HepG2 (cell line): ENCODE data around the gene ZG16. TPM values are rescaled to one million over a fixed set of nuclear protein-coding genes. Genes with fewer than 3 reads are reported as not detected.
A peak's percentile ranks its signal among the peaks of the same experiment; 100 is the strongest.

Experiments
- HCFC1 ChIP-seq: fragments of 150-350 bp; IDR thresholded peaks from 2 replicates; pipeline ENCODE4 v1.6.1; 2014; ENCODE audit warnings: low read depth, low read length
- HNRNPL ChIP-seq: fragments of 200-400 bp; formaldehyde crosslinking; IDR thresholded peaks from 2 replicates; pipeline ENCODE4 v1.6.1; 2017; ENCODE audit warnings: mild to moderate bottlenecking, low read depth, low read length
- IRX3 ChIP-seq: sonication (generic); formaldehyde crosslinking; IDR thresholded peaks from 2 replicates; pipeline ENCODE4 v1.8.1; 2023; ENCODE audit warnings: mild to moderate bottlenecking, low read depth, missing genetic modification reagents, borderline replicate concordance
- LRRFIP1 ChIP-seq: sonication (generic); formaldehyde crosslinking; conservative IDR thresholded peaks from 2 replicates; pipeline ENCODE4 v1.4.0; 2020; ENCODE audit warnings: missing genetic modification reagents
- MIXL1 ChIP-seq: IDR thresholded peaks from 2 replicates; pipeline ENCODE4 v1.6.1; 2016
- MLX ChIP-seq: IDR thresholded peaks from 2 replicates; pipeline ENCODE4 v1.6.1; 2016
- NCOA1 ChIP-seq: sonication (generic); formaldehyde crosslinking; IDR thresholded peaks from 2 replicates; pipeline ENCODE4 v1.9.0; 2021; ENCODE audit warnings: missing genetic modification reagents
- PHF20 ChIP-seq: sonication (generic); formaldehyde crosslinking; IDR thresholded peaks from 2 replicates; pipeline ENCODE4 v1.5.0; 2020; ENCODE audit warnings: mild to moderate bottlenecking, missing genetic modification reagents
- SIN3B ChIP-seq: fragments of 150-350 bp; IDR thresholded peaks from 2 replicates; pipeline ENCODE4 v1.6.1; 2014; ENCODE audit warnings: low read length
- TRIM24 ChIP-seq: sonication (generic); formaldehyde crosslinking; IDR thresholded peaks from 2 replicates; pipeline ENCODE4 v1.8.0; 2022; ENCODE audit warnings: mild to moderate bottlenecking, missing genetic modification reagents
- ZBTB1 ChIP-seq: sonication (generic); formaldehyde crosslinking; IDR thresholded peaks from 2 replicates; pipeline ENCODE4 v1.4.0; 2020; ENCODE audit warnings: missing genetic modification reagents, borderline replicate concordance
- ZBTB3 ChIP-seq: sonication (generic); formaldehyde crosslinking; IDR thresholded peaks from 2 replicates; pipeline ENCODE4 v1.4.0; 2020; ENCODE audit warnings: low read depth, mild to moderate bottlenecking, moderate library complexity, missing genetic modification reagents, borderline replicate concordance
- ZBTB46 ChIP-seq: sonication (generic); formaldehyde crosslinking; IDR thresholded peaks from 2 replicates; pipeline ENCODE4 v1.4.0; 2020; ENCODE audit warnings: mild to moderate bottlenecking, missing genetic modification reagents, borderline replicate concordance
- ZNF383 ChIP-seq: sonication (generic); formaldehyde crosslinking; IDR thresholded peaks from 2 replicates; pipeline ENCODE4 v1.4.0; 2020; ENCODE audit warnings: missing genetic modification reagents, mild to moderate bottlenecking, borderline replicate concordance
- ZNF530 ChIP-seq: sonication (generic); formaldehyde crosslinking; IDR thresholded peaks from 2 replicates; pipeline ENCODE4 v1.5.0; 2020; ENCODE audit warnings: low read depth, mild to moderate bottlenecking, missing genetic modification reagents
- ZNF646 ChIP-seq: sonication (generic); formaldehyde crosslinking; IDR thresholded peaks from 2 replicates; pipeline ENCODE4 v1.9.0; 2021; ENCODE audit warnings: mild to moderate bottlenecking, missing genetic modification reagents
- ZNF652 ChIP-seq: IDR thresholded peaks from 2 replicates; pipeline ENCODE4 v1.6.1; 2016; ENCODE audit warnings: low read depth, borderline replicate concordance
- ZNF841 ChIP-seq: sonication (generic); formaldehyde crosslinking; IDR thresholded peaks from 2 replicates; pipeline ENCODE4 v1.8.1; 2023; ENCODE audit warnings: missing genetic modification reagents, borderline replicate concordance
- polyA plus RNA-seq, 8 experiments: library from polyadenylated mRNA; depleted of rRNA in 3 of 8; stranded (reverse) in 7 of 8; unstranded in 1 of 8; fragments of >200 nt; fragmentation: Illumina TruSeq in 4 of 8; extraction: Trizol in 4 of 8; gene quantifications; 2 replicates each; pipeline versions ENCODE4 v1.2.1 to v1.2.3, GENCODE V29; 2011 to 2016; ENCODE audit warnings: low read depth in 4 of 8, missing spikeins in 1 of 8, mixed read lengths in 1 of 8; ENCODE audit not compliant: insufficient read depth in 1 of 8
- total RNA-seq, 5 experiments: library from RNA; depleted of rRNA; stranded (reverse); fragments of >200 nt; fragmentation: Illumina TruSeq; extraction: Trizol; gene quantifications; 2 replicates each; pipeline ENCODE4 v1.2.3, GENCODE V29; 2016; ENCODE audit warnings: low read depth in 1 of 5

The ZG16 gene
- total and polyA plus RNA-seq, 2 of the 13 experiments (the other 11 are each of a cell fraction or from before 2014, with no cell fraction given), result 0.04 to 0.07 TPM

- TF ChIP-seq HCFC1 (0 out of 2 replicates have a peak, but pooled peaks have one; percentile 7), ZBTB46 (CRISPR knock-in tag) (no peak), ZNF652 (CRISPR knock-in tag) (peak; percentile 20; the same call in 1 of the 2 replicates), TRIM24 (CRISPR knock-in tag) (no peak), ZBTB3 (CRISPR knock-in tag) (peak; percentile 94; the same call in 1 of the 2 replicates), ZBTB1 (CRISPR knock-in tag) (no peak), ZNF646 (CRISPR knock-in tag) (peak; percentile 80), MIXL1 (CRISPR knock-in tag) (peak; percentile 72), PHF20 (CRISPR knock-in tag) (peak; percentile 62; the same call in 1 of the 2 replicates), ZNF841 (CRISPR knock-in tag) (peak; percentile 94; the same call in 1 of the 2 replicates), SIN3B (no peak), ZNF530 (CRISPR knock-in tag) (peak; percentile 97), MLX (peak; percentile 29; the same call in 1 of the 2 replicates), ZNF383 (CRISPR knock-in tag) (no peak), LRRFIP1 (CRISPR knock-in tag) (no peak), IRX3 (CRISPR knock-in tag) (peak; percentile 97; the same call in 1 of the 2 replicates), NCOA1 (CRISPR knock-in tag) (0 out of 2 replicates have a peak, but pooled peaks have one; percentile 72), HNRNPL (peak; percentile 92)
Observed at GRCh38 chr16:29807426-29808218, 29.6 kb downstream of the ZG16 start (continued).
